Fibroblast of mammary gland (primary cell): Measurements from ENCODE around the gene ACTN4.

ENCODE experiments used
- DNase-seq: peaks from one replicate; pipeline ENCODE4 v3.0.0-alpha.2; 2010; ENCODE audit warnings: low read depth
- H3K4me3 ChIP-seq: 2 replicates; pipeline ENCODE4 v1.5.1; 2011; ENCODE audit warnings: low read depth, mild to moderate bottlenecking, low read length, moderate library complexity; ENCODE audit not compliant: control insufficient read depth
- CTCF ChIP-seq: conservative IDR thresholded peaks from 2 replicates; pipeline ENCODE4 v1.5.1; 2011; ENCODE audit warnings: low read depth, low read length, inconsistent platforms; ENCODE audit not compliant: control insufficient read depth, insufficient read depth

ACTN4 gene

GRCh38 chr19:38674388-38675171, 27.1 kb downstream of the ACTN4 start:
- TF ChIP-seq CTCF, result no peak
- no peak overlapping the region for H3K4me3 ChIP-seq
- peak; percentile 61 for DNase-seq

- no peak overlapping the region for H3K4me3 ChIP-seq
- no peak for TF ChIP-seq CTCF
- DNase-seq, result no peak
These were observed 28.2 kb downstream of the ACTN4 start for GRCh38 chr19:38675611-38676010.

GRCh38 chr19:38676023-38676877, 28.8 kb downstream of the ACTN4 start:
- DNase-seq, result peak; percentile 62
- H3K4me3 ChIP-seq, result no peak overlapping the region
- no peak for TF ChIP-seq CTCF

- no peak overlapping the region for H3K4me3 ChIP-seq
- no peak for TF ChIP-seq CTCF
- no peak for DNase-seq
These were observed 29.6 kb downstream of the ACTN4 start for GRCh38 chr19:38676878-38677646.

- DNase-seq, result no peak
- TF ChIP-seq CTCF, result no peak
- no peak overlapping the region for H3K4me3 ChIP-seq
These were observed 30.9 kb downstream of the ACTN4 start for GRCh38 chr19:38678217-38678890.
